H1 (cell line): ENCODE measurements around the gene WWC2.

Source experiments
- EP300 ChIP-seq, 2 experiments: IDR thresholded peaks; 1 replicate in 1 of 2; 2 replicates in 1 of 2; pipeline ENCODE4 v1.6.1; 2011 to 2012; ENCODE audit warnings: low read depth in 2 of 2, low read length in 2 of 2, mild to moderate bottlenecking in 2 of 2, borderline replicate concordance in 1 of 2, inconsistent platforms in 1 of 2, moderate library complexity in 1 of 2
- EZH2 ChIP-seq: fragments of 200-600 bp; sonication (generic); IDR thresholded peaks from 2 replicates; pipeline ENCODE4 v1.7.1; 2012; ENCODE audit warnings: low read depth, mild to moderate bottlenecking, moderate library complexity, low read length, inconsistent platforms; ENCODE audit not compliant: severe bottlenecking
- HDAC2 ChIP-seq, 2 experiments: fragments of 300-600 bp in 1 of 2; sonication (generic) in 1 of 2; IDR thresholded peaks; 2 replicates each; pipeline ENCODE4 v1.6.1; 2011 to 2012; ENCODE audit warnings: low read depth in 2 of 2, low read length in 2 of 2, mild to moderate bottlenecking in 2 of 2, moderate library complexity in 2 of 2, borderline replicate concordance in 1 of 2, inconsistent platforms in 1 of 2
- MAFK ChIP-seq: IDR thresholded peaks from 2 replicates; pipeline ENCODE4 v1.6.1; 2012; ENCODE audit warnings: low read depth, mild to moderate bottlenecking, improper control_type of control experiment, low read length
- NRF1 ChIP-seq: IDR thresholded peaks from 2 replicates; pipeline ENCODE4 v1.6.1; 2011; ENCODE audit warnings: mild to moderate bottlenecking, low read depth, low read length, improper control_type of control experiment
- POLR2A ChIP-seq, 2 experiments: IDR thresholded peaks; 1 replicate in 1 of 2; 2 replicates in 1 of 2; pipeline ENCODE4 v1.6.1; 2011; ENCODE audit warnings: low read depth in 2 of 2, low read length in 2 of 2, mild to moderate bottlenecking in 2 of 2; ENCODE audit errors: control extremely low read depth in 1 of 2
- TEAD4 ChIP-seq: IDR thresholded peaks from 2 replicates; pipeline ENCODE4 v1.6.1; 2012; ENCODE audit warnings: low read depth, low read length, inconsistent platforms, mixed read lengths
- TF ChIP-seq, protein P1 (sequence below), 3 experiments: IDR thresholded peaks; 1 replicate in 2 of 3; 2 replicates in 1 of 3; pipeline versions ENCODE4 v1.5.1 to v1.6.1; 2011; ENCODE audit warnings: low read length in 3 of 3, mild to moderate bottlenecking in 3 of 3, inconsistent platforms in 2 of 3, low read depth in 1 of 3, moderate library complexity in 1 of 3; ENCODE audit not compliant: insufficient read depth in 1 of 3; ENCODE audit errors: control extremely low read depth in 1 of 3

DNA sequence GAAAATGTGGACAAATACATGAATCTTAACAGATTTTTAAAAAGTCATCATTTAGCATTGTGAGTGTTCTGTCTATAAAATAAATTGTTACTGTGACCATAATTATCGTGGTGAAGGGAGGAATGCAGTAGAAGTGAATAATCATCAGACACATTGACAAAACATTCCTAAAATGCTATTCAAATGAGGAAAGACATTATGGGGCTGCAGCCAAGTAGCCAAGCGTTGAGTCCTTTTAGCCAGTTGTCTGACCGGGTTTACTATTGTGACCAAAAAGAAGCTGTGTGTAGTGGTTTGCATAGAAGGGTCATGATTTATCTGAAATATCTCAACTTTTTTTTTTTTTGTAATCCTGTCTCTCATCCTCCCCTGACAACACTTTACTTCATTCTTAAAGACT, 19.5 kb downstream of the WWC2 start:
- TF ChIP-seq TEAD4 (peak; percentile 76), MAFK (no peak), EP300 (IDR thresholded peaks at IDR 0.05; ENCODE audit: borderline replicate concordance in 1 of 2, low read depth in 2 of 2, low read length in 2 of 2) (no peak), HDAC2 (IDR thresholded peaks at IDR 0.05; ENCODE audit: borderline replicate concordance in 1 of 2, low read depth in 2 of 2, low read length in 2 of 2) (no peak), POLR2A (IDR thresholded peaks at IDR 0.05; ENCODE audit: control extremely low read depth in 1 of 2, low read depth in 2 of 2, low read length in 2 of 2) (peak in 1 of 2 experiments; percentile 46; a peak in 1 of 3 replicates), EZH2 (no peak), NRF1 (no peak)
- TF ChIP-seq, protein P1, sequence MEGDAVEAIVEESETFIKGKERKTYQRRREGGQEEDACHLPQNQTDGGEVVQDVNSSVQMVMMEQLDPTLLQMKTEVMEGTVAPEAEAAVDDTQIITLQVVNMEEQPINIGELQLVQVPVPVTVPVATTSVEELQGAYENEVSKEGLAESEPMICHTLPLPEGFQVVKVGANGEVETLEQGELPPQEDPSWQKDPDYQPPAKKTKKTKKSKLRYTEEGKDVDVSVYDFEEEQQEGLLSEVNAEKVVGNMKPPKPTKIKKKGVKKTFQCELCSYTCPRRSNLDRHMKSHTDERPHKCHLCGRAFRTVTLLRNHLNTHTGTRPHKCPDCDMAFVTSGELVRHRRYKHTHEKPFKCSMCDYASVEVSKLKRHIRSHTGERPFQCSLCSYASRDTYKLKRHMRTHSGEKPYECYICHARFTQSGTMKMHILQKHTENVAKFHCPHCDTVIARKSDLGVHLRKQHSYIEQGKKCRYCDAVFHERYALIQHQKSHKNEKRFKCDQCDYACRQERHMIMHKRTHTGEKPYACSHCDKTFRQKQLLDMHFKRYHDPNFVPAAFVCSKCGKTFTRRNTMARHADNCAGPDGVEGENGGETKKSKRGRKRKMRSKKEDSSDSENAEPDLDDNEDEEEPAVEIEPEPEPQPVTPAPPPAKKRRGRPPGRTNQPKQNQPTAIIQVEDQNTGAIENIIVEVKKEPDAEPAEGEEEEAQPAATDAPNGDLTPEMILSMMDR (IDR thresholded peaks at IDR 0.05; ENCODE audit: control extremely low read depth in 1 of 3, insufficient read depth in 1 of 3, low read depth in 1 of 3, low read length in 3 of 3), result no peak
